ENCODE measurements around the gene TMTC4. TPM values are rescaled to one million over a fixed set of nuclear protein-coding genes. Genes with fewer than 3 reads are reported as not detected.

TMTC4 gene
- total RNA-seq, 6 experiments from 2014 or later: 4.9 to 9.0 (median 8.0) TPM

DNA sequence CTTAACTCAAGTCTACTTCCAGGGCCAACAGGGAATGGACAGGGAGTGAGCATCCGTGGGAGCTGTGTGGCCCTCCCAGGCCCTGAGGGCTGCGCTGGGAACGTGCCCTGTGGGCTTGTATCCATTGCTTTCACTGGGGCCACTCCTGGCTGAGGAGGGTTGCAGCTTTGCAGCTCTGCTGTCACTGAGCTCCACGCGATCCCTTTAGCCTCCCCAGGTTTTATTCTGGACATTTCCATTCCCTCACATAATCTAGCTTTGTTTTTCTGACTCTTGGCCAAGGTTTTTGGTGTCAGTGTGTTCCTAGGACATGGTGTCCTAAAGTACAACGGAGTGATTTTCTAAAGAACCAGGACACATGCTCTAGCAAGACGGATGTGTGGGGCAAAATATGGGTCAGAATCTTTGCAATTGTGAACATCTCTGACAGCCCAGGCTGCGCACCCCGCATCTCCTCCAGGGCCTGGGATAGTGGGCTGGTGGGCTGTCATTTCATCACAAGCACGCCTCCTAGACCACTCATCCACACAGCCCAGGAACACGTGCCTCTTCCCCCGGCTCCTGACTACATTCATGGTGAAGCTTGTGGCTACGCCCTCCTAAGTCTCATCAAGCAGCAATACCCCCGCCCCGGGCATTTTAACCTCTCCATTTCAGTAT lies 114.0 kb downstream of the TMTC4 start:
- Mint-ChIP-seq H3K4me3 (no peak overlapping the region), H3K27ac (no peak overlapping the region)

DNA sequence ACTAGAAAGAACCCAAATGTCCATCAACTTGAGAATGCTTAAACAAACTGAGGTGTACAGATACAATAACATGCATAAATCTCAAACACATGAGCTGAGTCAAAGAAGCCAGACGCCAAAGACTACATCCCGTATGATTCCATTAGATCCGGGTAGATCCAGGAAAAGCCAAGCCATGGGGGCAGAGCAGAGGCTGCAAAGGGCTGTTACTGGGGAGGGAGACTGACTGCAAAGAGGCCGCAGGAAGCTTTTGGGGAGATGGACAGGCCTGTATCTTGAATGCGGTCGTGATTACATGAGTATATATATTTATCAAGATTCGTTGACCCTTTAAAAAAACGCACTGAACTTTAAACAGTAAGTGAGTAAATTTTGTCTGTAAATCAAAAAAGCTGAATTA lies 114.7 kb downstream of the TMTC4 start:
- Mint-ChIP-seq H3K27ac (no peak overlapping the region), H3K4me1 (ENCODE audit: low read depth) (no peaks in the 10 kb centered on the region), H3K27me3 (ENCODE audit: insufficient read depth) (peaks cover 33% of the 10 kb centered on the region), H3K4me3 (no peak overlapping the region), H3K36me3 (ENCODE audit: low read depth) (no peaks in the 10 kb centered on the region), H3K9me3 (no peaks in the 10 kb centered on the region)
- no peak for DNase-seq
- TF ChIP-seq, protein P1, sequence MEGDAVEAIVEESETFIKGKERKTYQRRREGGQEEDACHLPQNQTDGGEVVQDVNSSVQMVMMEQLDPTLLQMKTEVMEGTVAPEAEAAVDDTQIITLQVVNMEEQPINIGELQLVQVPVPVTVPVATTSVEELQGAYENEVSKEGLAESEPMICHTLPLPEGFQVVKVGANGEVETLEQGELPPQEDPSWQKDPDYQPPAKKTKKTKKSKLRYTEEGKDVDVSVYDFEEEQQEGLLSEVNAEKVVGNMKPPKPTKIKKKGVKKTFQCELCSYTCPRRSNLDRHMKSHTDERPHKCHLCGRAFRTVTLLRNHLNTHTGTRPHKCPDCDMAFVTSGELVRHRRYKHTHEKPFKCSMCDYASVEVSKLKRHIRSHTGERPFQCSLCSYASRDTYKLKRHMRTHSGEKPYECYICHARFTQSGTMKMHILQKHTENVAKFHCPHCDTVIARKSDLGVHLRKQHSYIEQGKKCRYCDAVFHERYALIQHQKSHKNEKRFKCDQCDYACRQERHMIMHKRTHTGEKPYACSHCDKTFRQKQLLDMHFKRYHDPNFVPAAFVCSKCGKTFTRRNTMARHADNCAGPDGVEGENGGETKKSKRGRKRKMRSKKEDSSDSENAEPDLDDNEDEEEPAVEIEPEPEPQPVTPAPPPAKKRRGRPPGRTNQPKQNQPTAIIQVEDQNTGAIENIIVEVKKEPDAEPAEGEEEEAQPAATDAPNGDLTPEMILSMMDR (IDR thresholded peaks at IDR 0.05): no peak

More for the DNA sequence above, 114.0 kb downstream of the TMTC4 start:
- TF ChIP-seq, protein P1 (IDR thresholded peaks at IDR 0.05): no peak
- Mint-ChIP-seq H3K4me1 (ENCODE audit: low read depth) (no peaks in the 10 kb centered on the region), H3K9me3 (no peaks in the 10 kb centered on the region), H3K27me3 (ENCODE audit: insufficient read depth) (peaks cover 33% of the 10 kb centered on the region), H3K36me3 (ENCODE audit: low read depth) (no peaks in the 10 kb centered on the region)
- DNase-seq: no peak

Other genes with a start within 250 kb of the TMTC4 start
- 1 to 10 TPM in 5 of 6 experiments, under 1 TPM in 1; 0.99 to 3.0 (median 1.8) TPM for gene GGACT, start 86.0 kb downstream of the TMTC4 start, total RNA-seq (2021; fragmentation: NEBNext Ultra II Directional; extraction: Animal tissue kit (Norgen Biotek cat#: 25700))

Data from HFFc6 (cell line).